ENCODE measurements around the gene TRAK2. TPM values are rescaled to one million over a fixed set of nuclear protein-coding genes. Genes with fewer than 3 reads are reported as not detected.

TRAK2 gene
- total RNA-seq, 1 donor from 2014 or later: 26.6 TPM

DNA sequence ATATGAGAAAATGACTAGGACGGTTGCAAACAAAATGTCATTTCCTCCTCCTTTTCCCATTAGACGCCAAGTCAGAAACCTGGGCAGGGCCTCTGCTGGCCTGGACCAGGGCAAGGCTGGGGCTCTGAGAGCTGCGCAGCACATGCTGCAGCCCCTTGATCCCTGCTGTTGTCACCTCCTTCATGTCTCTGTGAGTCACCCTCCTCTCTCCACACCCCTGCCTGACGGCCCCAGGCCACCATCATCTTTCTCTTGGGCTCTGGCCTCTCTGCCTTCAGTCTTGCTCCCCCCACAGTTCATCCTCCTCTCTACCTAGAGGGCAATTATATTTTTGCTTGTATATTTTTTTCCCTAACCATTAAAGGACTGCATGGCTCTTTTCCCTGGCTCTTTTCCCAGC lies 104.1 kb downstream of the TRAK2 start:
- DNase-seq (ENCODE audit: low read depth): no peak
- Histone ChIP-seq H3K27me3 (ENCODE audit: control insufficient read depth, insufficient read depth, low read length) (no peaks in the 10 kb centered on the region), H3K36me3 (ENCODE audit: control insufficient read depth, insufficient read depth, low read length) (no peaks in the 10 kb centered on the region), H3K4me3 (ENCODE audit: low read depth, low read length) (no peak overlapping the region)
- TF ChIP-seq, protein P1, sequence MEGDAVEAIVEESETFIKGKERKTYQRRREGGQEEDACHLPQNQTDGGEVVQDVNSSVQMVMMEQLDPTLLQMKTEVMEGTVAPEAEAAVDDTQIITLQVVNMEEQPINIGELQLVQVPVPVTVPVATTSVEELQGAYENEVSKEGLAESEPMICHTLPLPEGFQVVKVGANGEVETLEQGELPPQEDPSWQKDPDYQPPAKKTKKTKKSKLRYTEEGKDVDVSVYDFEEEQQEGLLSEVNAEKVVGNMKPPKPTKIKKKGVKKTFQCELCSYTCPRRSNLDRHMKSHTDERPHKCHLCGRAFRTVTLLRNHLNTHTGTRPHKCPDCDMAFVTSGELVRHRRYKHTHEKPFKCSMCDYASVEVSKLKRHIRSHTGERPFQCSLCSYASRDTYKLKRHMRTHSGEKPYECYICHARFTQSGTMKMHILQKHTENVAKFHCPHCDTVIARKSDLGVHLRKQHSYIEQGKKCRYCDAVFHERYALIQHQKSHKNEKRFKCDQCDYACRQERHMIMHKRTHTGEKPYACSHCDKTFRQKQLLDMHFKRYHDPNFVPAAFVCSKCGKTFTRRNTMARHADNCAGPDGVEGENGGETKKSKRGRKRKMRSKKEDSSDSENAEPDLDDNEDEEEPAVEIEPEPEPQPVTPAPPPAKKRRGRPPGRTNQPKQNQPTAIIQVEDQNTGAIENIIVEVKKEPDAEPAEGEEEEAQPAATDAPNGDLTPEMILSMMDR (IDR thresholded peaks at IDR 0.05; ENCODE audit: insufficient read depth, low read length, poor library complexity, severe bottlenecking): no peak

DNA sequence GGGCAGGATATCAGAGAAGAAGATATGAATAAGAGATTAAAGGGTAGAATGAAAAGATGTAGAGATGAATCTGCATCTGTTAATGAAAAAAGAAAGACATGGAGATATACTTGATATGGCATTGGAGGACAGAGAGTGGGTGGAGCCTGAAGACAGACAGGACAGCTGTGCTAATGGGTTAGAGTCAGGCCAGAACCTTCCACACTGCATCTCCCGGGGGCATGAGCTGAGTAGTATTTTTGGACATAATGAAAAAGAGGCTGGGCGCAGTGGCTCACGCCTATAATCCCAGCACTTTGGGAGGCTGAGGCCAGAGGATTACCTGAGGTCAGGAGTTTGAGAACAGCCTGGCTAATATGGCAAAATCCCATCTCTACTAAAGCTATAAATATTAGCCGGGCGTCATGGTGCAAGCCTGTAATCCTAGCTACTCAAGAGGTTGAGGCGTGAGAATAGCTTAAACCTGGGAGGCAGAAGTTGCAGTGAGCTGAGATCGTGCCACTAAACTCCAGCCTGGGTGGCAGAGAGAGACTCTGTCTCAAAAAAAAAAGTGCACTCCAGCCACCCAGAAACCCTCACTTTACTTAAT lies 105.5 kb downstream of the TRAK2 start:
- no peak for DNase-seq (ENCODE audit: low read depth)
- no peaks in the 10 kb centered on the region for H3K27me3 ChIP-seq (ENCODE audit: control insufficient read depth, insufficient read depth, low read length)
- H3K36me3 ChIP-seq (ENCODE audit: control insufficient read depth, insufficient read depth, low read length): no peaks in the 10 kb centered on the region
- no peak overlapping the region for H3K4me3 ChIP-seq (ENCODE audit: low read depth, low read length)
- TF ChIP-seq, protein P1 (IDR thresholded peaks at IDR 0.05; ENCODE audit: insufficient read depth, low read length, poor library complexity, severe bottlenecking): no peak

DNA sequence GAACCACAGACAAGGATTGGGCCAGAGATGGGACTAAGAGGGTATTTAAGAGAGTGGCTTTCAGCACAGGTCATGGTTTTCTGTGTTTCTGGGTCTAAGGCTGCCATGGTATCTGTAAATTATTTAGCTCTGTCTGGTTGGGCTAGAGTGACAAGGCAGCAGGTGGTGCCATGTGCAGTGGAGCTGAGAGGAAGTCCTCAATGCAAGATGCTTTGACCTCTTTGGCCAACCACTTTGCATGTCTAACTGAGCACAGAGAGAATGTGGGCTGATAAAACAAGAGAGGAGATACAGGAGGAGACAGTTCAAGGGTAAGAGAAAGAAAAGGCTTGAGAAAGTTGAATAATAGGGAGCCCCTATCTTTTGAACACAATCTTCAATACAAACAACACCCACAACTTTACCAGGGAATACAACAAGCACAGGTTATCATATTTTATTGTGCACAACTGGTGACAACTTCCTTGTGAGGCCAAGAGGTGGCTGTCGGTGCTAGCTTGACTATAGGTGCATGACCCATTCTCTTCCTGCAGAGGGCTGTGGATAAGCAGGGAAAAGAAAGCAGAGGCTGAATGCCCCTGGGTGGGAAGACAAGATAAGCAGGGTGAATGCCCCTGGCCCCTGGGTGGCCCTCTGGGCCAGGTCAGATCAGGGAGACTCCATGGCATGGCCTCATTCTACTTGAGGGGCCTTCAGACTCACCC lies 106.4 kb downstream of the TRAK2 start:
- TF ChIP-seq, protein P1 (IDR thresholded peaks at IDR 0.05; ENCODE audit: insufficient read depth, low read length, poor library complexity, severe bottlenecking): peak; percentile 4
- Histone ChIP-seq H3K27me3 (ENCODE audit: control insufficient read depth, insufficient read depth, low read length) (no peaks in the 10 kb centered on the region), H3K36me3 (ENCODE audit: control insufficient read depth, insufficient read depth, low read length) (no peaks in the 10 kb centered on the region), H3K4me3 (ENCODE audit: low read depth, low read length) (no peak overlapping the region)
- no peak for DNase-seq (ENCODE audit: low read depth)

DNA sequence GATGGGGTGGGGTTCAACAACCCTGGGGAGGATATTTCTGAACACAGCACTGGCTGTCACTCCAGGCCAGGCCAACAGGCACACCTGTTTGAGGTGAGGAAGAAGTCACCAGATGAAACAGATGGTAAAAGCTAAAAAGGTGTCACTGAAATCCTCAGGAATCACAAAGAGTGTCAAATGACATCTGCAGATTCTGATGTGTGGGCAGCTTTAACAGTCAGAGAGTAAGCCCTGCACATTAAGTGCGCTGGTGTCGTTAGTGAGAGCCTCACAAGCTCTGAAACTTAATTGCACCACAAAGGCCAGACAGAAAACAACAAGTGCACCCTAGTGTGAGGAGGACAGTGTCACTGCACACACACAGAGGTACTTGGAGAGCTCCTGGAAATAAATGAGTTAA lies 107.7 kb downstream of the TRAK2 start:
- H3K36me3 ChIP-seq (ENCODE audit: control insufficient read depth, insufficient read depth, low read length): no peaks in the 10 kb centered on the region
- no peak for DNase-seq (ENCODE audit: low read depth)
- no peaks in the 10 kb centered on the region for H3K27me3 ChIP-seq (ENCODE audit: control insufficient read depth, insufficient read depth, low read length)
- no peak overlapping the region for H3K4me3 ChIP-seq (ENCODE audit: low read depth, low read length)
- TF ChIP-seq, protein P1 (IDR thresholded peaks at IDR 0.05; ENCODE audit: insufficient read depth, low read length, poor library complexity, severe bottlenecking): no peak

DNA sequence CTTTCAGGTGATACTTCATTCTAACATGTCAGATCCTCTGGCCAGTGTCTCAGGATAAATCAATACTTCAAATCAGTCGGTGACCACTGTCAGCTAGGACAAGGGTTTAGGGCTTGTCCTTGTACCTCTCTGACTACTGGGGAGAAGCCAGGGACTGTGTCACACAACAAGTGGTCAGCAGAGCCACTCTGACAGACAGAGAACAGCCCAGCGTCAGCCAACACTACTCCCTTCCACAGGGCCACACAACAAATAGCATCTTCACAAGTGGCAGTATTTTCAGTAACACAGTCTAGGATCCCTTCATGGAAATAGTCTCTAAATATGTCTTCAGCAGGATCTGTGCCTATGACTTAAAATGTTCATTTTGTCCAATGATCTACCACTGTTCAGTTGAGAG lies 108.3 kb downstream of the TRAK2 start:
- TF ChIP-seq, protein P1 (IDR thresholded peaks at IDR 0.05; ENCODE audit: insufficient read depth, low read length, poor library complexity, severe bottlenecking): no peak
- H3K36me3 ChIP-seq (ENCODE audit: control insufficient read depth, insufficient read depth, low read length): no peaks in the 10 kb centered on the region
- H3K27me3 ChIP-seq (ENCODE audit: control insufficient read depth, insufficient read depth, low read length): no peaks in the 10 kb centered on the region
- no peak overlapping the region for H3K4me3 ChIP-seq (ENCODE audit: low read depth, low read length)
- DNase-seq (ENCODE audit: low read depth): no peak

DNA sequence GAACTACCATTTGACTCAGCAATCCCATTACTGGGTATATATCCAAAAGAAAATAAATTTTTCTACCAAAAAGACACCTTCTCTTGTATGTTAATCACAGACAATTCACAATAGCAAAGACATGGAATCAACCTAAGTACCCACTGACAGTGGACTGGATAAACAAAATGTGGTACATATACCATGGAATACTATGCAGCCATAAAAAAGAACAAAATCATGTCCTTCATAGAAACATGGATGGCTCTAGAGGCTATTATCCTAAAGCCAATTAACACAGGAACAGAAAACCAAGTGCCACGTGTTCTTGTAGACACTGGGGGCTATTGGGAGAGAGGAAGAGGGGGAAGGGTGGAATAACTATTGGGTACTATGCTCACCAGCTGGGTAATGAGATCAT lies 121.8 kb downstream of the TRAK2 start:
- TF ChIP-seq, protein P1 (IDR thresholded peaks at IDR 0.05; ENCODE audit: insufficient read depth, low read length, poor library complexity, severe bottlenecking): no peak
- Histone ChIP-seq H3K4me3 (ENCODE audit: low read depth, low read length) (no peak overlapping the region), H3K36me3 (ENCODE audit: control insufficient read depth, insufficient read depth, low read length) (no peaks in the 10 kb centered on the region), H3K27me3 (ENCODE audit: control insufficient read depth, insufficient read depth, low read length) (no peaks in the 10 kb centered on the region)
- no peak for DNase-seq (ENCODE audit: low read depth)

Data from kidney epithelial cell (primary cell).